Inflammatory macrophage treated with lipopolysaccharide for 4 hours (primary cell): ENCODE measurements around the gene ELK3.

Experiments
- DNase-seq: peaks from one replicate; pipeline ENCODE4 v3.0.0-alpha.2; 2020

ELK3 gene

GRCh38 chr12:96237035-96237434 lies 42.9 kb downstream of the ELK3 start:
- no peak for DNase-seq

- peak; percentile 53 for DNase-seq
Measured at GRCh38 chr12:96237465-96238077, 43.4 kb downstream of the ELK3 start.

GRCh38 chr12:96238336-96239047 lies 44.3 kb downstream of the ELK3 start:
- no peak for DNase-seq

DNA sequence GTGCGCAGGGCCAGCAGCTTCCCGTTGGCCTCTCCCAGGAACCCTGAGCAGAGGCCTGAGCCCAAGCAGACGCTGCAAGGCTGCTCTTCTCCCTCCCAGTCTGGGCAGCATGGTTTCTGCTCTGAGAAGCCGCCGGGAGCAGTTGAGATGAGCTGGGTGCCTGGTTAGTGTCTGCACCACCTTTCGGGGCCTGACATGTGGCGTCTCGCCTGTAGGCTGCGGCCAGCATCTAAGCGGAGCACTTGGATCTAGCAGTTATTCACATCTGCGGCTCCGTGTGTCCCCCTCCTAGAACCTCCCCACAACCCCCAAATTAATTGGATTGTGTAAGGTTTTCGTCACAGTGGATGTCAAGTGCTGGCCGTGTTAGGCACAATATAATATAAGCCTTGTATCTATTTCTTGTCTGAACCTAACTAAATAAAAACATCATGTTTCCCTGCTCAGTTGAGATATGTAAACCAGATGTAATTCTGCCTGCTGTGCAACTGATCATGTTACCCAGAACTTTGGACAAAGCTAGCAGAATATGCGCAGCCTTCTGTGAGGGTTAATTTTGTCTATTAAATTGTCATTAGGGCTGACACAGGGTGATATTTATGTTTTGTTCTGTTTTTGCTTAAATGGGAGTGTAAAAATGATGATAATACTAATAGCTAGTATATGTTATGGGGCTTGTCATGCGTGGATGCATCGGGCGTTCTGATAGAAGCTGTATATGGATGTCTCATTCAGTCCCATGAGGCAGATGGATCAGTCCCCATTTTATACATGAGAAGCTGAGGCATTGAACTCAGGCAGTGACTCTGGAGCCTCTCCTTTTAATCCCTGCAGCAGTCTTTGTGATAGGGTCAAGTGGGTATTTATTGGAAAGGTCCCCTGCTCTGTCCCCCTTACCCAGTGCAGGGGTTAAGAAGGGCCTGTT lies 45.8 kb downstream of the ELK3 start:
- DNase-seq, result no peak

DNA sequence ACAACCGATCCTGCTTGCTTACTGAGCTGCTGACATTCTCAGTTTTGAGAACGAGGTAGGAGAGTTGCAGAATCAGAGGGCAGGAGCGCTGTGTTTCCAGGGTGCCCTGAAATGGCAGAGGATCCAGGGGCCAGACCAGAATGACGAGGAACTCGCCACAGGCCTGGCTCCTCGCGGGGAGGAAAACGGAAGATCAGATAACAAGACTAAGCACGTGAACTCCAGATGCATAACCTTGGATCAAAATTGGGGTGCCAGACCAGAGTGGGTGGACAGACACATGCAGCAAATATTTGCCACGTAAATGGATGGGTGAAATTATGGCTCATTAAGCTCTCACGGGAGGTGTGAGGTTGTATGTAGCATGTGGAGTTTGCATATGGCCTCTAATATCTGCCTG lies 46.5 kb downstream of the ELK3 start:
- DNase-seq, result no peak

DNA sequence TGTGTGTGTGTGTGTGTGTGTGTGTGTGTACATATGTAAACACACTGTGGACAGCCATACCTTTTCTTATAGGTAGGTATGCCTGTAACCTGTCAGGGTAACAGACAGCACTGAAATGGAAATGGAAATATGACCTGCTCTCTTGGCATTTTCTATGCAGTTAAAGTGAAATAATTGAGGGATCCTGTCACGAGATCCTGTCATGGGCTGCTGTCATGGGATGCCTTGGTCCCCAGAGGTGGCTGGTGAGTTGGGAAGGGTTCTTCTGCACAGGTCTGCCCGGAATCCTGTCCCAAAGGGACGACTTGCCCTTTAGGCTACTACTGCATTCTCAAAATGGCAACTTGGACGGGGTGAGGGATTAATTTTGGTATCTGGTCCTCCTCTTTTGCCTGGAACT lies 47.3 kb downstream of the ELK3 start:
- no peak for DNase-seq

DNA sequence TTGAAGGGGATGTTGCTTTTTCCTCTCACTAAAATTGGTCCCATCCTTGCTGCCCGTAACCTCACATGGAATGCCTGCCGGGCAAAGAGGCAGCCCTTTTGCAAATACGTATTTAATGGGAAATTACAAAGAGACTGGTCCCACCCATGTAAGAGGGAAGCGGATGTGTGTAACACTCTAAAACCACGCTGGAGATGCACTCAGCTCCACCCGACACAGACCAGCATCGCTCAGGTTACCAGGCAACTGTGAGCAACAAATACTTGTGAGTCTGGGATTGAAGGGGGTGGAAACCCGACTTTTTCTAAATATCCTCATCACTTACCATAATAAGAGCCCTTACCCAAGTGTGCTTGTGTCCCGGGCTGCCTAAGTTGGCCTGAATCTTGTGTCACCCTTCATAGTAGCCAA lies 47.7 kb downstream of the ELK3 start:
- peak; percentile 70 for DNase-seq

DNA sequence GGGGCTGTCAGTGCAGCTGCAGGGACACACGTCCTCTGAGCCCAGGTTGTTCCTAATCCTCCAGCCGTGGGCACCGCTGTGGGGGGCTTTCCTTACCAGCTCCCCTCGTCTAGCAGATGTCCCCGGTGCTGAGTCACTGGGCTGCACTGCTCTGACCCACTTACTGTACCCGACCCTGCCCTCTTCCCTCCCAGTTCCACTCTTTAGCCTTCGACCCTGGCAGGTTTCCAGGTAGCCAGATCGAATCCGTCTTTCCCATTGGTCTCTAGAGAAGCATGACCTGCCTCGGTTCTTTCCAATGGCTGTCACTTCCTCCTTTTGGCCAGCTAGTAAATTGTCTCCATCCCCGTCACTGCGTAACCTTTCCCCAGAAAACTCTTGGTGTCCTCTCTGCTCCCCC lies 48.4 kb downstream of the ELK3 start:
- no peak for DNase-seq

DNA sequence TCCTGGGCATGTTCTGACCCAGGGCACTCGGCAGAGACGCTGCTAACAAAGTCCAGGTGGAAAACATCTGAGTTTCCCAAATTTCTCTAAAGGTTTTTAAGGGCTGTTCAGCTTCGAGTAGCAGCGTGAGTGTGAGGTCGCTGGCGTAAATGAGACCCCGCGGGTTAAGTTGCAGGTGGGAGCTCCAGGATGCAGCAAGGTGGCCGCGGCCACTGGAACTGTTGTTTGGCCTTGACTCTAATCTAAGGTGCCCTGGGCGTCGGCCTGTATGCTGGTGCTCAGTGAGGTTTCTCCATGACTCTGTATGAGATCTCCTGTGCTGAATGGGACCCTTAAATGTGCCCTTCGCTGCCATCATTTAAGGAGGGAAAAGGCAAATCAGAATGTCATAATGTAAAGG lies 50.7 kb downstream of the ELK3 start:
- no peak for DNase-seq

- DNase-seq, result no peak
Measured at GRCh38 chr12:96246926-96247505, 52.8 kb downstream of the ELK3 start.

- DNase-seq, result no peak
Measured at GRCh38 chr12:96247563-96247962, 53.4 kb downstream of the ELK3 start.

DNA sequence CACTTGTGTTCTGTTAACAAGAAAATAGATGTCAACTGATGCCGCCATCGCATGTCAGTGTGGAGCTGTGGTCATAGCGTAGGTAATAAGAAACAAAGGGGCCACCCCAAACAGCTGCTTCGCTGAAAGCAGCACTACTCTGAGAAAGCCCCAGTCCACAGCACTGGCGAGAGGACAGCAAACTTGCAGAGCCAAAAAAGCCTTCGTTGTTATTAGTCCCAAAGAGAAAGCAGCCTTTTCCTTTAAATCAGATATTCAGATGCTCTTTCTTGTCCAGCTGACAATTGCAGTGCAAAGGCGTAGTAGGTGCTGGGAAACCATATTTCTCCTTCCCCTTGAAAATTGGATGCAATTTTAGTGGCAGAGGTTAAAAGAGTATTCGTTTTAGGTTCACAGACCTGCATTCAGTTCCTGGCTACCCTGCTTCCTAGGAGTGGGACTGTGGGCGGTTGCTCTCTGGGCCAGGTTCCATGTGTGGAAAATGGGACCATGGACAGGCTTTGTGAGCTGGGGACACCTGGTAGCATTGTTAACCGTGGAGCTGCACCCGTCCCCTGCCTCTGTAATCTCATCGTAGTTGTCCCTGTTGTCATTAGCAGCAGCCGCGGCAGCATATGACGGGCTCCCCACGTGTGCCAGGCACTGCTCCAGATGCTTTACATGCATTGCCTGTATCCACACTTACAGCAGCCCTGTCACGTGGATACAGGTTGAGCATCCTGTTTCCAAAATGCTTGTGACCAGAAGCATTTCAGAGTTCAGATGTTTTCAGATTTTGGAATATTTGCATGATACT lies 54.2 kb downstream of the ELK3 start:
- DNase-seq, result no peak

DNA sequence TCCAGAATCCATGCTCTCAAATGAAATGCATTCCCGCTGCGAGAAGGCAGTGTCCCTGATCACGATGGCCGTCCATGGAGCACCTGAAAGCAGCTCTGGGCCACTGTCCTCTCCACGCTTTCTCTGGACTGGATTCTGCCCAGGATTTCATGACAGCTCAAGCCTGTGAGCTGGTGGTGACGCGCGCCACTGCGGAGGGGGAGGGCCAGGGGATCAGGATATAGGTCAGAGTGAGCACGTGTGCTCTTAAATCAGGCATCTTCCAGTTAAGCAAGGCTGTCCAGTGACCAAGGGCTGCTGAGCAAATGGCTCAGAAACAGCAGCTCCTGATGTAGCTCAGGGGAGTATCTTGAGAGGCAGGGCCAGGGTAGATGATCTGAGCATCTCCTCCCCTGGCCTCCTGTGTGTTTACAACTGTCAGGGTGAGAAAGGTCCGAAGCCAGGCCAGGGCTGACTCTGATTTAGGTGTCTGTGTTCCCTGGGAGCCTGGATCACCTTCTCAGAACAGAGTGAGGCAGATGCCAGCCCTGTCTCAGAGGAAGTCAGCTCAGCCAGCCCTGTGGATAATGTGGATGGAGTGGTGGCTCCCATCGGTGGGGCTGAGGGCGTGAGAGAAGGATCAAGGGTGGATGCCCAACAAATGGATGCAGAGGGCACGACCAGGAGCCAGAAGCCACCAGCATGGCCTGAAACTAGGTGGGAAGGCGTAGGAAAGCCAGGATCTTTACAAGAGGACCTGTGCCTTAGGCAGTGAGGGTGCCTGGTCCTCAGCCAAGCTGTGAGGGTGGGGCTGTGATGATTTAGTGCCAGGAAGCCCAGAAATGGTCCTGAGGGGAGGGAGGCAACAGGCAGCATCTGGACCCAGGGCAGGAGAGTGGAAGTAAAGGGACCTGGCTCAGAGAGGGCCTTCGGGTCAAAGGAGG lies 55.3 kb downstream of the ELK3 start:
- no peak for DNase-seq

- DNase-seq, result no peak
Measured at GRCh38 chr12:96250119-96250685, 56.0 kb downstream of the ELK3 start.

GRCh38 chr12:96255077-96255476 lies 60.9 kb downstream of the ELK3 start:
- DNase-seq, result peak; percentile 72

- no peak for DNase-seq
Measured at GRCh38 chr12:96256672-96257361, 62.6 kb downstream of the ELK3 start.

GRCh38 chr12:96257550-96258103 lies 63.5 kb downstream of the ELK3 start:
- no peak for DNase-seq

DNA sequence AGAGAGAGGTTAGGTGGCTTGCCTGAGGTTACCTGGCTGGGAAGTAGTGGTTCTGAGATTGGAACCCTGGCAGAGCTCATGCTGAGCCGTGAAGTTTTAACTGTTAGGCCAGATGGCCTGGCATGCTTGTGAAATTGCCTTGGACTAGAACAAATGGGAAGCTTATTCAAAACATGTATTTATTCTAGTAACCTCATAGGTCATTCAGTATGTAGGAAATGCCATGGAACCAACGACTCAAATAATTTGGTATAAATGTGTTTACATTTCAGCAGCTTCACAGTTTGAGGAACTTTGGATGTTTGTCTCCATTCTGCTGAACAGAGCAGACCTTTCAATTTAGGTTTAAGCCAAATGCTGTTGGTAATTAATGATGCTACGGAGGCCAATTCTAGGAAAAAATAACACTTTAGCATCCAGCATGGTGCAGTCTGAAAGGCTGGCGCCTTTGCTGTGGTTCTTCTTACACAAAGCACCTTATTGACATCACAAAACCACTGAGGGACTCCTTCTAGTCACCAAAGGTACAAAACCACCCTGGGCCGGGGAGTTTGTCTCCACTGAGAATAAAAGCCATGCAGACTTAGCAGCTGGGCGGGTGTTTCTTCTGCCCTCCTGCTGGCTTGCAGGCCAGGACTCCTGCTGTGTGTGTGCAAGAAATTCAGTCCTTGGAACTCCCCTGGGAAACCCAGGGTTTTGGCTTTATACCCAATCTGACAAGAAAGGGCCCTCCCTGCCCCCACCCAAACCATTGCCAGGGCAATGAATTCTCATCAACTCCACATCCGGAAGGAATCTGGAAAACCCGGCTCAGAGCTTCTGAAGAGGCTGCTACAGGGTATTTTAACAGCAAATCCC lies 64.2 kb downstream of the ELK3 start:
- no peak for DNase-seq

- DNase-seq, result peak; percentile 64
Measured at GRCh38 chr12:96260231-96260630, 66.1 kb downstream of the ELK3 start.
